Common myeloid progenitor, CD34-positive (primary cell): Measurements from ENCODE around the gene FAH.

Experiments
- CTCF ChIA-PET: fragments of 350-600 bp; sonication (Branson Sonifier 250); formaldehyde crosslinking; loops from one replicate; lab custom pipeline; 2021; ENCODE audit warnings: antibody characterized with exemption; lab: Charles Lee
- POLR2A ChIA-PET: fragments of 350-600 bp; sonication (Branson Sonifier 250); formaldehyde crosslinking; loops from one replicate; lab custom pipeline; 2021; ENCODE audit warnings: antibody characterized with exemption; lab: Charles Lee
- DNase-seq, 3 donors: peaks; one replicate each; pipeline versions ENCODE4 v3.0.0 to v3.0.0-alpha.2; 2013
- H3K27ac ChIP-seq, 2 experiments: 1 replicate in 1 of 2; 2 replicates in 1 of 2; pipeline ENCODE4 v1.7.0; 2013; ENCODE audit warnings: inconsistent platforms in 2 of 2, low read length in 2 of 2, mild to moderate bottlenecking in 2 of 2, low read depth in 1 of 2, moderate library complexity in 1 of 2; ENCODE audit not compliant: severe bottlenecking in 2 of 2, insufficient read depth in 1 of 2, poor library complexity in 1 of 2
- H3K27me3 ChIP-seq, 5 experiments: replicated peaks in 2 of 5; 1 replicate in 3 of 5; 2 replicates in 2 of 5; pipeline versions ENCODE4 v1.6.1 to v1.7.0; 2013; ENCODE audit warnings: low read length in 4 of 5, mild to moderate bottlenecking in 2 of 5, moderate library complexity in 2 of 5, inconsistent platforms in 1 of 5; ENCODE audit not compliant: insufficient read depth in 5 of 5, control insufficient read depth in 4 of 5
- H3K36me3 ChIP-seq, 4 experiments: 1 replicate in 2 of 4; 2 replicates in 2 of 4; pipeline versions ENCODE4 v1.6.1 to v1.7.0; 2013; ENCODE audit warnings: low read length in 3 of 4, control low read depth in 1 of 4, mild to moderate bottlenecking in 1 of 4; ENCODE audit not compliant: control insufficient read depth in 4 of 4, insufficient read depth in 4 of 4
- H3K4me1 ChIP-seq, 4 experiments: 1 replicate in 3 of 4; 2 replicates in 1 of 4; pipeline versions ENCODE4 v1.6.1 to v1.7.1; 2013; ENCODE audit warnings: low read length in 3 of 4, mild to moderate bottlenecking in 3 of 4, control low read depth in 1 of 4, inconsistent platforms in 1 of 4, moderate library complexity in 1 of 4; ENCODE audit not compliant: control insufficient read depth in 4 of 4, insufficient read depth in 4 of 4; ENCODE audit errors: control extremely low read depth in 1 of 4
- H3K4me3 ChIP-seq, 7 experiments: 1 replicate in 4 of 7; 2 replicates in 3 of 7; pipeline versions ENCODE4 v1.5.1 to v1.7.0; 2013; ENCODE audit warnings: mild to moderate bottlenecking in 7 of 7, low read length in 6 of 7, moderate library complexity in 6 of 7, inconsistent platforms in 2 of 7, low read depth in 2 of 7, control low read depth in 1 of 7; ENCODE audit not compliant: insufficient read depth in 4 of 7, control insufficient read depth in 1 of 7; ENCODE audit errors: extremely low read depth in 1 of 7
- H3K9me3 ChIP-seq, 5 experiments: 1 replicate in 4 of 5; 2 replicates in 1 of 5; pipeline versions ENCODE4 v1.6.1 to v1.7.1; 2013; ENCODE audit warnings: low read length in 4 of 5, mild to moderate bottlenecking in 2 of 5, inconsistent platforms in 1 of 5, low read depth in 1 of 5, moderate library complexity in 1 of 5; ENCODE audit not compliant: control insufficient read depth in 4 of 5, insufficient read depth in 2 of 5; ENCODE audit errors: control extremely low read depth in 1 of 5
- WGBS: methylation state at CpG from one replicate; pipeline ENCODE4 v1.1.5; 2013; ENCODE audit not compliant: insufficient coverage; 5-methylcytosine and 5-hydroxymethylcytosine counted together

Gene FAH

DNA sequence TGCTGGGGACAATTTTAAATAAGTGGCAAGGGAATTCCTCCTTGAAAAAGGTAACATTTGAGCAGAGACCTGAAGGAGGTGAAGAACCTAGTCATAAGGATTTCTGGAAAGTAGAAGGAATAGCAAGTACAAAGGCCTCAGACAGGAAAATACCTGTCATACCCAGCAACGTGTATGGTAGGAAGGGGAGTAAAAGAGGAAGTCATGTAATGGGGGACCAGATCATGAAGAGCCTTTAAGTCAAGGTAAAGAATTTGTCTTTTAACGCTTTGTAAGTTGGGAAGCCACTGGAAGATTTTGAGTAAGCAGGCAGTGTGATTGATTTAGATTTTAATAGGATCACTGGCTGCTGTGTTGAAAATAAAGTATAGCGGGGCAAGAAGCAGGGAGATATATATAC lies 43.4 kb upstream of the FAH start:
- Histone ChIP-seq H3K27ac (no peak overlapping the region), H3K36me3 (peaks cover 0 to 4% (median 0%) of the 10 kb centered on the region in 4 experiments), H3K27me3 (no peaks in the 10 kb centered on the region), H3K4me3 (no peak overlapping the region), H3K4me1 (peaks cover 2 to 15% (median 6%) of the 10 kb centered on the region in 4 experiments), H3K9me3 (no peaks in the 10 kb centered on the region)
- CTCF ChIA-PET: no interaction called here
- WGBS: 50% methylated on average over 2 of the region's 3 CpGs
- POLR2A ChIA-PET: no interaction called here
- DNase-seq: peak in 2 of 3 donors; percentile 29 to 39

DNA sequence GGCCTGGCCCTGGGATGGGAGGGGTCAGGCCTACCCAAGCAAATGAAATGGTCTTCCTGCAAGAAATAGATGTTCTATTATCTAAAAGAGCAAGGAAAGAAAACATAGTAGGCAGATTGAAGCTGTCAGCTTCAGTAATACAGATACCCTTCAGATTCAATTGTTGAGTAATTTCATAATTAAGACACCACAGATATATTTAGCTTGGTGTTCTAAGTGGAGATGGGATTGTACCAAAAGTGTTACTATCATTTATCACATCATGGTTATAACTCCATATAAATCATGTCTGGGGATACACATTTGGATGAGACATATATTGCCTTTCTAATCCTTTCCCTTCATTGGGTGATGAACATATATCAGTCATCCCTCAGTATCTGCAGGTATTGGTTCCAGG lies 41.9 kb upstream of the FAH start:
- CTCF ChIA-PET: no interaction called here
- peaks cover 0 to 4% (median 0%) of the 10 kb centered on the region in 4 experiments for H3K36me3 ChIP-seq
- H3K27ac ChIP-seq: no peak overlapping the region
- POLR2A ChIA-PET: no interaction called here
- DNase-seq: no peak
- H3K9me3 ChIP-seq: no peaks in the 10 kb centered on the region
- no peaks in the 10 kb centered on the region for H3K27me3 ChIP-seq
- H3K4me3 ChIP-seq: no peak overlapping the region
- peaks cover 0 to 7% (median 3%) of the 10 kb centered on the region in 4 experiments for H3K4me1 ChIP-seq

- Histone ChIP-seq H3K27me3 (no peaks in the 10 kb centered on the region), H3K27ac (no peak overlapping the region), H3K4me1 (peaks cover 0 to 7% (median 3%) of the 10 kb centered on the region in 4 experiments), H3K9me3 (no peaks in the 10 kb centered on the region), H3K4me3 (no peak overlapping the region), H3K36me3 (peaks cover 0 to 4% (median 0%) of the 10 kb centered on the region in 4 experiments)
- ChIA-PET POLR2A (no interaction called here), CTCF (interaction anchor here (0.7 to 1.1 kb wide), 3 partner anchors 24 to 68 kb away, joined by 3 to 5 read pairs (median 4); no protein-coding TSS in a partner anchor)
- 100% methylated on average over 1 of the region's 4 CpGs for WGBS
- no peak for DNase-seq
Measured at GRCh38 chr15:80114114-80114513, 38.7 kb upstream of the FAH start.

GRCh38 chr15:80115021-80115420 lies 37.8 kb upstream of the FAH start:
- WGBS: no CpG with 5 or more reads among the region's 1 CpG
- no peaks in the 10 kb centered on the region for H3K27me3 ChIP-seq
- CTCF ChIA-PET: interaction anchor here (0.6 to 1.2 kb wide), 2 partner anchors 44 to 265 kb away, joined by 3 read pairs; no protein-coding TSS in a partner anchor
- H3K9me3 ChIP-seq: no peaks in the 10 kb centered on the region
- peak in 2 of 3 donors; percentile 22 to 32 for DNase-seq
- H3K4me3 ChIP-seq: no peak overlapping the region
- peaks cover 0 to under 1% (median under 1%) of the 10 kb centered on the region in 4 experiments for H3K36me3 ChIP-seq
- H3K27ac ChIP-seq: no peak overlapping the region
- H3K4me1 ChIP-seq: peaks cover 0 to 7% (median 1%) of the 10 kb centered on the region in 4 experiments
- POLR2A ChIA-PET: no interaction called here

DNA sequence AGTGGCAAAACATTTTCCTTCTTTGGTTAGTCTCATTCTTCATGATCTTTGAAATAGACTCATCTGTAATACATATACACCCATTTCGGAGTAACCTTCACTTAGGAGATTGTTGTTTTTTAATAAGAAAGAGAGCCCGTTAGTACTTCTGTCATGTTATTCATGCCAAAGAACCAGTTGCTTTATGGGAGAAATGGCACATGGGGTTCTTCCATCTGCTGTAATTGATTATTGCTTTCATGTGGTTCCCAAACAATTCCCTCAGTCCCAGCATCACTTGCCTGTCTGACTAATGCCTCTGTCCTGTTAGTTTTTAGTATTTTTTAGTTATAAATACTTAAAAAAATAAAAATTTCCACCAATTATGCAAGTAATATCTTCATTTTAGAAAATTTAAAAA lies 33.8 kb upstream of the FAH start:
- Histone ChIP-seq H3K4me3 (no peak overlapping the region), H3K4me1 (peaks cover 0 to 2% (median under 1%) of the 10 kb centered on the region in 4 experiments), H3K9me3 (no peaks in the 10 kb centered on the region), H3K36me3 (peaks cover 9 to 30% (median 11%) of the 10 kb centered on the region in 4 experiments), H3K27me3 (no peaks in the 10 kb centered on the region), H3K27ac (no peak overlapping the region)
- ChIA-PET CTCF (no interaction called here), POLR2A (no interaction called here)
- WGBS: no CpG with 5 or more reads among the region's 2 CpGs
- DNase-seq: no peak

DNA sequence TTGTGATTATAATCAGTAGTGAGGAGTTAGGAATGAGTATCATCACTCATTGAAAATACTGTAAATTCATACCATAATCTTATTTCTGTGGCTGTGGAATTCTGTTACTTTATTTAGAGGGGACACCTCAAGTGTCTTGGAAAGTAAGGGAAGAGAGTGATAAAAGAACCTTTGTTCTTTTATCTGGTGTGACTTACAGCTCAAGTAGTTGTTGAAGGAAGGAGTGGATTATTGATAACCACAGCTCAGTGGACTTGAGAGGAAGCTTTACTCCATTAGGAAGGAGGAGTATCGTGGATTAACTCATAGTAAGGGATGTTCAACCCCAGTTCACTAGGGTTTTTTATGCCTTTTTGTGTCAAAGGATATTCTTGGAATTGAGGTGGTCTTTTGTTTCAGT lies 32.2 kb upstream of the FAH start:
- Histone ChIP-seq H3K27me3 (no peaks in the 10 kb centered on the region), H3K36me3 (peaks cover 15 to 37% (median 17%) of the 10 kb centered on the region in 4 experiments), H3K4me1 (no peaks in the 10 kb centered on the region), H3K4me3 (no peak overlapping the region), H3K27ac (no peak overlapping the region), H3K9me3 (no peaks in the 10 kb centered on the region)
- no peak for DNase-seq
- ChIA-PET CTCF (no interaction called here), POLR2A (no interaction called here)
- 86% methylated on average over 1 of the region's 1 CpG for WGBS

DNA sequence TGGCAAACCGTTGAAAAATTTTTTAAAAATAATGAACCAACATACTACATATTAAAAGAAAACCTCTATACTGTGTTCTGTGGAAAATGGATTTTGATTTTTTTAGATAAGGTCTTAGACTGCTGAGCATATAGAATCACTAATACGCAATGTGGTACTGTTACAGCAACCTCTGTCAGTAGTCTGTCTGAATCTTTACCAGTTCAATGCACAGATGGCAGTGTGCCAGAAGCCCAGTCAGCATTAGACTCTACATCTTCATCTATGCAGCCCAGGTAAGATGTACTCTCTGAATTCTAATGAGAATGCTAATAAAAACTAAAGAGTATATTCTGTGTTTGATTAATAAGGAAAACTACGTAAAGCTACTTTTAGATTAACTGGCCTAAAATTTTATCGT lies 31.3 kb upstream of the FAH start:
- 100% methylated on average over 2 of the region's 4 CpGs for WGBS
- Histone ChIP-seq H3K36me3 (peaks cover 15 to 45% (median 22%) of the 10 kb centered on the region in 4 experiments), H3K9me3 (no peaks in the 10 kb centered on the region), H3K4me3 (no peak overlapping the region), H3K27me3 (no peaks in the 10 kb centered on the region), H3K4me1 (no peaks in the 10 kb centered on the region), H3K27ac (no peak overlapping the region)
- no peak for DNase-seq
- CTCF ChIA-PET: interaction anchor here (1.5 kb wide), 1 partner anchor 13 kb away, joined by 3 read pairs; no protein-coding TSS in a partner anchor
- POLR2A ChIA-PET: no interaction called here
